HG02840 (cell line): Measurements from ENCODE around the gene POP4.

Source experiments
- ATAC-seq: cut with Tn5 transposase; IDR thresholded peaks from one replicate; pipeline ENCODE4 v1.9.1; 2021; ENCODE audit warnings: mild to moderate bottlenecking, moderate library complexity, moderate number of reproducible peaks; ENCODE audit not compliant: unreplicated experiment, low FRiP score

The POP4 gene

DNA sequence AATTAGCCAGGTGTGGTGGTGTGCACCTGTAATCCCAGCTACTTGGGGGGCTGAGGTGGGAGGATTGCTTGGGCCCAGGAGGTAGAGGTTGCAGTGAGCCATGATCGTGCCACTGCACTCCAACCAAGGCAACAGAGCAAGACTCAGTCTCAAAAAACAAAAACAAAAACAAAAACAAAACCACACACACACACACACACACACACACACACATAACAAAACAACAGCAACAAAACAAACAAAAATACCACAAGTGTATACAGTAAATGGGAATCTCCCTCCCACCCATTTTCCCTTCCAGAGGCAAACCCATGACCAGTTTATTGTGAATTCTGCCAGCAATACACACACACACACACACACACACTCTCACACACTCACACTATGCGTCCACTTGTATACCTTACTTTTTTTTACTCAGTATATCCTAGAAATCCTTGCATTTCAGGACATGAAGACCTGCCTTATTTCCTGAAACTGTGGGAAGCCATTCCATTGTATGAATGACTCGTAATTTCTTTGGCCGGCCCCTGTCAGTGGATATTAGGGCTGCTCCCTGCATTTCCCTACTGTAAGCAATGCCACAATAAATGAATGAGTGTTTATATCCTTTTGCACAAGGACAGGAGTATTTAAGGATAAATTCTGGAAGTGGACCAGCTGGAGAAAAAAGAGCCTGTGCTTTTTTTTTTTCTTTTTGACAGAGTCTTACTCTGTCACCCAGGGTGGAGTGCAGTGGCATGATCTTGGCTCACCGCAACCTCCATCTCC lies 52.3 kb downstream of the POP4 start:
- no peak for ATAC-seq

- ATAC-seq = no peak
Measured at GRCh38 chr19:29660835-29661234, 54.8 kb downstream of the POP4 start.

DNA sequence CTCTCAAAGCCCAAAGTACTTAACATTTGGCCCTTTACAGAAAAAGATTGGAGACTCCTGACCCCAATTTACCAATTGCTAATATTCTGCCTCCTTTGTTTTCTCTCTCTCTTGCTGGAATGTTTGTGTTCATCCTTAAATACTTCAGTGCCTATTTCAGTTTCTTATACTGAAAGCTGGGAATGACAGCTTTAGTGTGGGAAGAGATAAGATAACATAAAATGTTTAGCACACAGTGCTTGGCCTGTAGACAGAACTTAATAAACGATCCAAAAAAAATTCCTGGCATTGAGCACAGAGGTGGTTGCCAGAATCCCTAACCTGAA lies 56.2 kb downstream of the POP4 start:
- ATAC-seq = no peak

DNA sequence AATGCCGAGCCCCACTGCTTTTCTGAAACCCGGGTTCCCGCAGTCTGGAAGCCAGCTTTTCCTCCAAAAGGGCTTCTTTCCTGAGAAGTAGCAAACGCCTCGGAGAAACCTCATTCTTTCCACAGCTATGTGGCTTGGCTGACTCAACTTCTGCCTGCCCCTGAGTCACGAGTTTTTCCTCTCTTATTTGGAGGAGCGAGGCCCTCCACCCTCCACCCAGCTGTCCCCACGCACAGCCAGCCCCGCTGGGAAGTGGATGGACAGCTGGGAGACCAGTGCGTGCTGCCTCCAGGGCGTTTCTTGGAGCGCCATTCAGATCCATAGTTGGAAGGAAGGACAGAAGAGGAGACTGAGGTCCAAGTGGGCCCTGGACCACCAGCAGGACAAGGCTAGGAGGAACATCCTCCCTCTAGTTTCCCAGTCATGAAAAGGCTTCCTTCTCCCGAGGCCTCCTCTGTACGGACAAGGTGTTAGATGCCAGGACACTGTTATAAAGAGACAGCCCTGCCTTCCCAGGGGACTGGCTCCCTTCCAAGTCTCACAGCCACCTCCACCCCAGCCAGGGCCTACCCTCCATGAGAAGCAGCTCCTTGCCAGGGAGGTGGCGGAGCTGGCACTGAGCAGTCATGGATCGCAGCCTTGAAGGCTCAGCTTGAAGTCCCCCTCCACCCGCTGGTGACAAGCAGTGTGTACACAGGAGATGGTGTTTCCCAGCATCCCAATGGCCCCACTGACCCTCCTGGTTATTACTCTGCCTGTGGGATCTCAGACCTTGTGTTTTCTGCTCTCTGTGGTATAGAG lies 56.7 kb downstream of the POP4 start:
- no peak for ATAC-seq

GRCh38 chr19:29663861-29664752 lies 58.0 kb downstream of the POP4 start:
- no peak for ATAC-seq

GRCh38 chr19:29664753-29665214 lies 58.7 kb downstream of the POP4 start:
- ATAC-seq = no peak

- peak; percentile 88 for ATAC-seq
Measured at GRCh38 chr19:29665215-29665825, 59.2 kb downstream of the POP4 start, which contains the start of gene PLEKHF1. TSS of gene PLEKHF1 (plus strand) at chr19:29665461. CDS start at chr19:29673840, 8,379 bp downstream.

DNA sequence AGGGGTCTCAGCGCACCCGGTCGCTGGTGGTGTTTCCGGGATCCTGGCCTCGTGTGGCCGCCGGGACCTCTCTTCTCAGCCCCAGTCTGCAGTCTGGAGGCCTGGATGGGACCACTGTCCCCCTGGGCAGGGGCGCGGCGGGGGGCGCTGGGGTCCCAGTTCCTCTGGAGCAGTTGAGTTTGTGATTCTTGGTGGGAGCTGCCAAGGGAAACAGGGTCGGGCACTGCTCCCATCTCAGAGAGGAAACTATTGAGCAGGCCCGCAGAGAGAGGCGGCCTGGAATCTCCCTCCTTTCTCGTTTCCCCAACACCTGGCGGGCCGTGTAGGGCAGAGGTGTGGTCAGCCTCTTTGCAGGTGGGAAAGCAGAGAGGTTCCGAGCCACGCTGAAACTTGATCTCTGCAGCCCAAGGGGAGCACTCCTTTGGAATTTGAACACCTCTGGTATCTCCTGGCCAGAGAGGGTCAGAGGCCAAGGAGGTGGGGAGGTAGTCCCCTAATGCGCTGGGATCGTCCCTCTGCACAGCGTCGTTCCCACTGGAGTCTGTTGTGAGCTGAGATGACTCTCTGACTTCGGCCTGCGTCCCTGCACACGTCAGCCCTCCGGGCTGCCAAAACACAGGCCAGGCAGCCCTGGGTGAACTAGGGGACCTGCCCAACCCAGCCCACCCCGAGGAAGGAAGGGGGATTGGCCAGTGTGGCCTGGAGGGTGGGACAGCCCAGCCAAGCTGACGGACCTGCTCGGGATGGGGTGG lies 59.9 kb downstream of the POP4 start:
- ATAC-seq = no peak
